HG03159 (cell line): Measurements from ENCODE around the gene LDLRAD4.

ENCODE experiments used
- ATAC-seq: cut with Tn5 transposase; IDR thresholded peaks from one replicate; pipeline ENCODE4 v1.9.1; 2021; ENCODE audit warnings: mild to moderate bottlenecking, moderate library complexity; ENCODE audit not compliant: unreplicated experiment

LDLRAD4 gene

DNA sequence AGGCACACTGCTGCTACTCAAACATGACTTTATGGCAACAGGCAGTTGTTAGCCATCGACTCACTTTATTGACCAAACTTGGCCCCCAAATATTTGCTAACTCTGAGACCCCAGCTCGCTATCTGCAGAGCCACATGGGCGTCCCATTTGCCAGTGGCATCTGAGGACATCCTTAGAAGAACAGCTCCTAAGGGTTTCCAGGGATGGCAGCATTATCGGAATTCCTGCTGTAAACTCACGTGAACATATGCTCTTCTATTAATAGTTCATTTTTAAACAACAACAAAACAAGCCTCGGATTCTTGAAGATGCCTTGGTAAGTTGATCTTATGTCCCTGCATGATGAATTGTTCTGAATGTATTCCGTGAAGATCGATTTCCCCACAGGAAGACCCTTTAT, 181.0 kb downstream of the LDLRAD4 start:
- ATAC-seq = no peak

DNA sequence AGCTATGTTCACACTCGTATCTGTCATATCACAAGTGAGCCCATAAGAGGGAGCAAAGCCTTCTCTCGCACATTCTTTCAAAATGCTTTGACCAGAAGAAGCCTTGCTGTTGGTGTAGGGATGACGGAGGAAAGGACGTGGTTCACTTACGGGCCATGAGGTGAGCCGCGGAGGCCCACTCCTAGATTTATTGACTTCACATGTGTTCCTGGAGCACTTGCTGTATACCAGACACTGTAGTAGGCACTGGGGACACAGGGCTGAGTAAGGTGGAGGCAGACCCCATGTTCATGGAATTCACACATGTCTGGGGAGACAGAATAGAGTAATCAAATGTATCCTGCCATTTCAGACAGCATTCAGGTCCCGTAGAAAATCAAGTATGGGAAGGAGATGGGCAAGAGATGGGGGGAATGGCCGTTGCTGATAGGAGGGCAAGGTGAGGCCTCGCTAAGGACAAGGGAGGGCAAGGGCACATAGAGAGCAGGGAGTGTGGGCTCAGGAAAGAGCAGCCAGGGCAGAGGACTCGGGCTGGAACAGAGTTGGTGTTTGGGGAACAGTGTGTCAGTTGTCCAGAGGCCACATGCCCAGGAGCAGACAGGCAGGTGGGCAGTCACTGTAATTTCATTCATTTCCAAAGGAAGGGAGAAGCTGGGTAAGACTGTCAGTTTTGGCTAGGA, 182.2 kb downstream of the LDLRAD4 start:
- no peak for ATAC-seq

DNA sequence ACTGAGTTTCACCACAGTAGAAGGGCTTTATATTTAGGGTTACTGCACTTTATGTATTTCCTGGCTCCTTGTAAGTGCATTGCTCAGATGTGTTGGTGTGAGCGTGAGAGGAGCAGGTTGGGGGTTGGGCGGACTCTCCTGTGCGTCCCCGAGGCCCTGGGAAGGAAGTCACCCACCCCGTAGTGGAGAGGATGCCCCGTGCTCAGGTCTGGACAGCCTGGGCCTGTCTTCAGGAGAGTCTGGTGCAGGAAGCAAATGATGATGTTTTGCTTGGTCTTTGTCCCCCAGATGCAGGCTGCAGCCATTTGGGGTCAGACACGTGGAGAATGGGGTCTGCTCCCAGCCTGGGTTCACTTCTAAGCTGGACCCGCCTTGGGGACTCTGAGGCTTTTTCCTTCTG, 182.8 kb downstream of the LDLRAD4 start:
- no peak for ATAC-seq

DNA sequence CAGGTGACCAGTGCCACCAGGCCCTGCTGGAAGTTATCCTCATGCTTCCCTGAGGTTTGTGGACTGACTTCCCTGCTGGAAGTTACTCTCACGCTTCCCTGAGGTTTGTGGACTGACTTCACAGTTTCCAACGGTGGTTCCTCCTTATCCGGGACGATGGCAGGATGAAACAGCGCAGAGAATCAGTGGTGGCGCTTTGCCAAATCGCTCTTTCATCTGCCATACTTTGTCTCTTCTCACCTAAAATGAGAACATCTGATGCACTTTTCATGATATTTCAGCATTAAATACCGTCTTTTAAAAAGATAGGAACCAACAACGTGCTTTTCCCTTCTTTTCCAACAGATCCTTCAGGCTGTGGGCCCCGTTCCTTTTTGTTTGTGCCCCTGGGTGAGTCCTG, 183.3 kb downstream of the LDLRAD4 start:
- ATAC-seq = no peak

DNA sequence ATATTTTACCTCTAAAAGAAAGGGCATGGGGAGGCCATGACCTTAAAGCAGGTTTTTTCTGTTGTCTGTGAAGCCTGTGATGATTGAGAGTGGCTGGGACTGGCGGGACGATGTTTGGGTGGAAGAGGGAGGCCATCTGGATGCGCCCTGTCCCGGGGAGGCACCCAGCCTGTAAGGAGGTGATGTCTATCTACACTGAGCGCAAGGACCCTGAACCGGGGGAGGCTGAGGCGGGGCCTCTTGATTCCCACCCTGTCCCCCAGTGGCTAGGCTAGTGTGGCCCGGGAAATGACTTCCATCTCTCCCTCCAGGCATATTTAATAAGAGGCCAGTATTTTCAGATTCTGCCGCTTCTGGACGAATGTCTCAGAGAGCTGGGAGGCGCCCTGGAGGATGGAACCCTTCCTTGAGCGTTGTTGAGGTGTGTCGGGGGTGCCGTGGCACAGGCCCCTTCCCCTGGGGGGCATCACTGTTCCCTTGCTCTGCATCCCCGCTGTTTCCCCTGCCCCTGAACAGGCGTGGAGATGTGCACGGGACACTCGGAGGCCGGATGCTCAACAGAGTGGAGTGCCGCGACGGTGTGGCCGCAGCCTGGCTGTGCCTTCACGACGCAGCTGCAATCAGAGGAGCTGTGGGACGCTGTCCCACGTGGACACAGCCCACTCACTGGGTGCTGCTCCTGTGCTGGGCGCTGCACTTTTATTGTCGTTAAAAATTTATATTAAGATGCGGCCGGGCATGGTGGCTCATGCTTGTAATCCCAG, 185.4 kb downstream of the LDLRAD4 start:
- ATAC-seq = no peak

DNA sequence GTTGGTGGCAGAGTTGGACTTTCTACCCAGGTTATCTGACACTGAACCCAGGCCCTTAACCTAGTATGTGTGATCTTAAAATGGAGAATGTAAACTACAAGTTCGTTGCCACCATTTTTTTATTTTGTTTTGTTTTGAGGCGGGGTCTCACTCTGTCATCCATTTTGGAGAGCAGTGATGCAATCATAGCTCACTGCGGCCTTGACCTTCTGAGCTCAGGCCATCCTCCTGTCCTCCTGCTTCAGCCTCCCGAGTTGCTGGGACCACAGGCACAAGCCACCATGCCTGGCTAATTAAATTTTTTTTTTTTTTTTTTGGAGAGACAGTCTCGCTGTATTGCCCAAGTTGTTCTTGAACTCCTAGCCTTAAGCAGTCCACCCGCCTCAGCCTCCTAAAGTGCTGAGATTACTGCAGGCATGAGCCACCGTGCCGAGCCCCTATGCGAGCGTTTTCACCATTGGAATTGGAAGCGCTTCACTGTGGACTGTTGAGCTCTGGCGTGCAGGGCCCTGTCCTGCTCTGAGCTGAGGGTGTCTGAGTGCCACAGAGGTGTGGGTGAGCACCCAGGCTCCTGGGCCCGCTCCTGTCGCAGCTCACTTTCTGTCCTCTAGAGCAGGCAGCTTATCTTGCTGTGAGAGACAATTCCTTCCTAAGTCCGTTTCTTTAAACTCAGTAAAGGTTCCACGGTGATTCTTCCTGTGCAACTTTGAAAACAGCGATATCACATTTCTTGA, 186.9 kb downstream of the LDLRAD4 start:
- ATAC-seq = no peak

DNA sequence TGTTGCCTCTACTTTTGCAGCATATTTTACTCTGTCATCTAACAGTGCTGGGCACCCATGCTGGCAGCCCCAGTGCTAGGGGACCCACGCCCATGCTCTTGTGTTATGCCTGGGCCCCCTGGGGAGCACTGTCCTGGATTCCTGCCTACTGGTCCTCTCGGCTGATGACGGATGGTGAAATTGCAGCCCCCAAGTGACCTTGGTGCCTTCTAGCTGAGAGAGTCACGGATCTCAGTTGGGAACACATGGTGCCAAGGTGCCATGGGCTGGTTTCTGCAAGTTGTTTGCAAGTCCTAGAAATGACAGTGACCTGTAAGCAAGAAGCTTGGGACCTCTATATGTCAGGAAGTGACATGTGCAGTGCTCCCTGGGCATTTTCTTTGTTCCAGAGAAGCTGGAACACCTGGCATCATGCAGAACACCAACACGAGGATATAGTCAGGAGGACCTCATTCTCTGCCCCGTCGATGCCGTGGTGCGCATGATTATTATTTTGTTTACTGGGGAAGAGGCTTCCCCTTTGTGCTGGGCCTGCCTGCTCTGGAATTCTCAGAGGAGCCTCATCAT, 187.6 kb downstream of the LDLRAD4 start:
- no peak for ATAC-seq

DNA sequence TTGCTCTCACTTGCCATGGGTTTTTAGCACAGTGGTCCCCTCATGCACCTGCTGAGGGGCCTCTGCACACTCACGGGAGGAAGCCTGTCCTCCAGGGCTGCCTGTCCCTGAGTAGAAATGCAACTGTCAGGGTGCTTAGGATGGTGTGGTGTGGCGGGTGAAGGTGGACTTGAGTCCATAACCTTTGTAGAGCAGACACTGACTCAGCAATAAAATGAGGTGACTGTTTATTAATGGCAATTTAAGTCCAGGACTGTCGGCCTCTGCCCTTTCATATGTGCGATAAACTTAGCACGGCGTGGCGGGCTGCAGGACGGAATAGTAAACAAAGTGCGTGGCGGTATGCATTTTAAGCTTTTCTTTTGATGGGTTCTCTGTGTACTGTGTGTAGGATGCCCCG, 188.2 kb downstream of the LDLRAD4 start:
- no peak for ATAC-seq

DNA sequence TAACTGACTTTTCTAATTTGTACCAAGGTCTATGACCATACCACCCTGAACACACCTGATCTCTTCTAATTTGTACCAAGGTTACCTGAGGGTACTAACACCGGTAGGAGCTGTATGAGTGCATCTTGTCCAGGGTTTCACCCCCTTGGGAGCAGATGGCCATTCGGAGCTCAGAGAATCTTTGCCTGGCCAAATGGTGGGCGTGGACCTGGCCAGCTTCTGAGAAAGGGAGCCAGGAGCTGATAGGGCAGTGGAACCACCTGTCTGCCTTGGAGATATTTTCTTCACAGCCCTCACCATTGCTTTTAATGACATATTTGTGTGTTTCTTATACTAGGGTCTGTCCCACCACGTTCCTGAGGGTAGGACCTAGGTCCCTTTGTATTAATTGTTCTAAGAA, 188.9 kb downstream of the LDLRAD4 start:
- no peak for ATAC-seq

DNA sequence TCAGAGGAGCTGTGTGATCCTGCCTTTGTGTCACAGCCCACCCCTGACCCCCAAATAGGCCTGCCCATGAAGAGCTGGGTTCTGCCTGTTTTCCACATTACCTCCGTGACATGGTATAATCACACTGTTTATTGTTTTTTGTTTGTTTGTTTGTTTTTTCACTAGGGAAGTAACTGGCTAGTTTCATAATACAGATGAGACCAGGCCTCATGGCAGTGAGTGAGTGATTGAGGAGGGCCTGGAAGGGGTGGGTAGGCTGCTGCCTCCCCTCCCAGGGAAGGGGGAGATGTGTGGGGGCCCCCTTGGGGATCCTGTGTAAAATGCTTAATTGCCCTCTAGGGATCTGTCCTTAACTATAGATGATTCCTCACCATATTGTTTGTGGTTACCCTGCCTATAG, 190.5 kb downstream of the LDLRAD4 start:
- no peak for ATAC-seq

DNA sequence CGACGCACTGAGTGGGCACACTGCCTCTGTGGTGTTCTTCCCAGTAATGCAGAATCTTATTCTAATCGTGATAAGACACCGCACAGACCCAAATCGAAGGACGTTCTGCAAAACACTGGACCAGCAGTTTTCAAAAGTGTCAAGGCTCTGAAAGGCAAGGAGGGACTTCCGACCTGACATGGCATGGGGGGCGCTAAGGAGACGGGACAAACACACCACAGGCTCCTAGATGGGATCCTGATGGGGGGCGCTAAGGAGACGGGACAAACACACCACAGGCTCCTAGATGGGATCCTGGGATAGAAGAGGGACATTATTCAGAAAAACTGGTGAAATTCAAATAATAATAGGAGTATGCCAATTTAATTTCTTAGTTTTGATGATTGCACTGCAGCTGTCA, 191.4 kb downstream of the LDLRAD4 start:
- ATAC-seq = no peak

DNA sequence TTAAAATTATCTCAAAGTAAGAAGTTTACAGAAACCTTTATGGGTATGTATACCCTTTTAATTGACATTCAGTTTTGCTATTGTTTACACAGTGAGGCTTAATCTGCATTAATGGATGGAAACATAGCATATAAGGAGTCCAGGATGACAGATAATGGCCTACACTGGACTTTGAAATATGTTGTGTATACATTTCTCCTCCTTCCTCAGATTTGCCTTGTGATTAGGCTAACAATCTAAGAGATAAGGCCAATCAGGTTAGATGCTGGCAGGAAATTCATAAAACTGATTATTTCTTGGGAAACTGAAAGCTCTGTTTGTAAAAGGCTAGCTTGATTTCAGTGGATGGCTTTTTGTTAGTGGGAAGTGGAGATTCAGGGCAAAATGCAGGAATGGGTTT, 191.9 kb downstream of the LDLRAD4 start:
- no peak for ATAC-seq

DNA sequence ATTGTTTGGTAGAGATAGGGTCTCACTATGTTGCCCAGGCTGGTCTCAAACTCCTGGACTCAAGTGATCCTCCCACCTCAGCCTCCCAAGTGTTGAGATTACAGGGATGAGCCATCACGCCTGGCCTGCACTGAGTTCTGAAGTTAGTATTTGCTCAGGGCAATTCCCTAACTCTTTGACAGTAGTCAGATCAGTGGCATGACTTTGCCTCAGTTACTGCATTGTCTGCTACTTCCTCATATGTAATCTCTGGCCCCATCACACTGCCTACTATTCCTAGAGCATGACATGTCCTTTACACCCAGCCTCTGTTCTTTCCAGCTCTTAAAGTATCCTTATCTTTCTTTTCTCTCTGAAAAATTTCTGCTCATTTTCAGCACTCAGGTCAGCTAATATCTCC, 193.5 kb downstream of the LDLRAD4 start:
- ATAC-seq = no peak

DNA sequence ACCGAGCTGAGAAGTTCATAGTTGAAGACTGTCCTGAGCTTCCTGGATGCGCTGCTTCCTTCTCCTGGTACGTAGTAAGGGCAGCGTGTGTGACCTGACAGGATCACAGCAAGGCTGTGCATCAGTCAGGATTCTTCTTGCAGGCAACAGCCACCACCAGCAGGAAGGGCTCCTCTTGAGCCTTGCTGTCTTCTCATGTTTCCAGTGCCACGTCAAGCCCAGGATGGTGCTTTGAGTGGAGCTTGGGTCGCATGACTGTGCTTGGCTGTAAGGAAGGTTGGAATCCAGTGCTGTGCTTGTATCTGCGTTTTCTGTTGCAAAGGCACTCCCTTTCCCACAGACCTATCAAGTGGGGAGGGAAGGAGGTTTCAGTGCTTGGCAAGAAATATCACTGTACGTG, 194.3 kb downstream of the LDLRAD4 start:
- no peak for ATAC-seq

DNA sequence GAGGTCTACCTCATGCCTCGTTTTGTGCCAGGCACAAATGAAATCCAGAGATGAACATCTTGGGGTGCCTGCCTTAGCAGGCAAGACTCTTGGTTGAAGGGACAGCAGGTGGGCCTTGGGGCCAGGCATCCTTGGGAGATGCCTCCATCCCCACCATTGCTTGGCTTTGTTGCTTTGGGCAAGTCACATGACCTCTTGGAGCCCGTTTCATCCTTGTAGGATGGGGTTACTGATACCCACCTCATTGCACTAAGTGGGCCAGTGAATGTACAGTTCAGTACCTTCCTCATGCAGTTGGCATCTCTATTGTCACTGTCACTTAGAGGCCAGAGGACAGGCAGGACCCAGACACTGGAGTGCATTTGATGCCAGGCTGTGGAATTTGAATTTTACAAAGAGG, 195.5 kb downstream of the LDLRAD4 start:
- no peak for ATAC-seq

DNA sequence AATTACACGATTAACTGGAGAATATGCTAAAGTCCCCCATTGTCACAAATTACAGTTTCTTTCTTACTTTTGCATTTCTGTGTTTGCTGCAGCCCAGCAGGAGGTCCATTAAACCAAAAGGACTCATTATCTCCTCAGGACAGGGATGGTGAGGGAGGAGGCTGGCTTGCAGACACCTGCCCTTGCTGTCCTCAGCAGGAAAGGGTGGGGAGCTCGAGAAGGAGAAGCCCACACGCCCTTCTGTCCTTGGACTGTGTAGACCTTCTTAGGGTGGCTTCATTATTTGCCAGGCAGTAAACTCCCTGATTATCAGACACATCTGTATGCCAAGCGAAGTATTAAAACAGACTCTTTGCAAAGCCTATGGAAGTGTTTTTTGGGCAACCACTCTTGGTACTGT, 196.0 kb downstream of the LDLRAD4 start:
- no peak for ATAC-seq

DNA sequence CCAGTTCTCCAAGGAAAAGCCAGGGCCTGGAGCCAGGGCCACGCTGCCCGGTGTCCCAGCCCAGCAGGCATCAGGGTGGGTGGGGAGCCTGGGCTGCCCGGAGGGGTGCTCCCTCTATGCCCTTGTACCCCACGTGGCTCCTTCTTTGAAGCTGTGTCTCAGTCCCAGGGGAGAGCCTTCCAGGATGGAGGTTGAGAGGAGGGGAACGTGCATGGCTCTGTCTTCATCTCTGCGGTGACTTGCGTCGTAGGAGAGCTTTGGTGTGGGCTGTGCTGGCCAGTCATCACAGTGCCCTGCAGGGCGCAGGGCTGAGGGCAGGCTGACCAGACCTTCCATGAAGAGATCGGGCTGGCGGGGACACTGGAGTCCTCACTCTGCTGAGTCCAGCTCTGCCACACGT, 197.2 kb downstream of the LDLRAD4 start:
- ATAC-seq = no peak

DNA sequence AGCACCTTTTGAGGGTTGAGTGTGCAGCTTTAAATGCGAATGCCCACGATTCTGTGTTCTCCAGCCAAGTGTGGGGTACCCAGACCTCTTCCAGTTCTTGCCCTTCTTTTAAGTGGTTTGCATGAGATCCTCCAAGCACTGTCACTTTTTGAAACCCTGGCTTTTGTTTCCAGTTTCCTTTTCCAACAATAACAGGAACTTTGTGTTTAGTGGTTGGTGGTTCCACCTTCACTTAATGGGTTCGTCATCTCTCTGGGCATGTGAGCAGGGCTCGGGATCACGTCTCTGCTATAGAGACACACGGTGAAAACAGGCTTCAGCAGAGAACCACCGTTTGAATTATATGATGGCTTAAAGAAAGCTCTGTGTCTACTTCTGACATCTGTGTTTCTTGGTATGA, 197.6 kb downstream of the LDLRAD4 start:
- ATAC-seq = no peak

DNA sequence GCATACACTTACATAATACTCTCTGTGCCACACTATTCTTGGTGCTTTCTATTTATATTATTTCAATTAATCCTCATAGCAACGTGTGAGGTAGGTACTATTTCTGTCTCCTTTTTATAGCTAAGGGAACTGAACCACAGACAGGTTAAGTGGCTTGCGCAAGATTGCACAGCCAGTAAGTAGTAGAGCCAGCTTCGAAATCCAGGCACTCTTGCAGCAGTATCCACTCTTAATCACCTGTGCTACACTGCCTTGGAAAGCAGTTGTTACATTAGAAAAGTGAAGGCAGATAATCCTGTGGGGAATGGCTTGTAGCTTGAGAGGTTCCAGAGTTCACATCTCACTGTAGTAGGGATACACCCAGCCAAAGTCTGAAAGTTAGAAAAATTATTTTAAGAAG, 198.3 kb downstream of the LDLRAD4 start:
- ATAC-seq = no peak

DNA sequence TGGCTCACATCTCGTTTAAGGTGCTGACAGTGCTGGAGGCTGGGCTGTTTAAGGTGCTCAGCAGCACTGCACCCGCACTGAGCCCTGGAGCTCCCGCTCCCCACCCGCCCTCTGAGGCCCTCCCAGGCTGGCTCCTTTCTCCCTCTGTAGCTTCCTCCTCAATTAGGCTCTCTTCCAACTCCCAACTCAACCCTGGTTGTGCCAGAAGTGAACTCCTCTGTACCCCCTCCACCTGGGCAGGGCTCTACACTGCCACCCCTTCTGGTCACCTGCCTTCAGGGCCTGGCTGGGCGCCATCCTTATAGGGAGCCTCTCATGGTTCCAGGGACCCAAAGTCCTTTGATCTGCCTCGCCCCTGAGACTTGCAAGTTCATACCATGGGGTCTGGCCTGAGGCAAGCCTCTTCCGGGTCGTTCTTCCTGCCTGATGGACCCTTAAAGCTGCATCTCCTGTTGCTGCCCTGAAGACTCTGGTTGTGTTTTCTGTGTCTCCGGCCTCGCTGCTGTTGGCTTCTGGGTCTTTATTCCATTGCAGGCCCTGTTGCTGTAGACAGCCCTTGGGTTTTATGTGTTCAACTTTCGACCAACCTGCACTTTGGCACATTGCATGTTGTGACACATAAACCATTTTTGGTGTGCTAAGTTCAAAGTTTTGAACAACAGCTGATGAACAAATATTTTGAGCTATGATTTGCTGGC, 199.6 kb downstream of the LDLRAD4 start:
- no peak for ATAC-seq
